HepG2 (cell line): ENCODE data around the gene GPR162. TPM values are rescaled to one million over a fixed set of nuclear protein-coding genes. Genes with fewer than 3 reads are reported as not detected.

Experiments used
- BRCA1 ChIP-seq: sonication (generic); formaldehyde crosslinking; IDR thresholded peaks from 2 replicates; pipeline ENCODE4 v1.4.0; 2020; ENCODE audit warnings: missing genetic modification reagents
- FOXC1 ChIP-seq: sonication (generic); formaldehyde crosslinking; IDR thresholded peaks from 2 replicates; pipeline ENCODE4 v1.8.0; 2022; ENCODE audit warnings: mild to moderate bottlenecking, missing genetic modification reagents, borderline replicate concordance
- GPN1 ChIP-seq: sonication (generic); formaldehyde crosslinking; IDR thresholded peaks from 2 replicates; pipeline ENCODE4 v1.5.1; 2020; ENCODE audit warnings: missing genetic modification reagents, borderline replicate concordance
- HDAC1 ChIP-seq: sonication (generic); formaldehyde crosslinking; IDR thresholded peaks from 2 replicates; pipeline ENCODE4 v1.5.1; 2020; ENCODE audit warnings: mild to moderate bottlenecking, missing genetic modification reagents
- MEF2D ChIP-seq: sonication (generic); formaldehyde crosslinking; IDR thresholded peaks from 2 replicates; pipeline ENCODE4 v1.5.1; 2020; ENCODE audit warnings: mild to moderate bottlenecking, missing genetic modification reagents
- MTF2 ChIP-seq: sonication (generic); formaldehyde crosslinking; IDR thresholded peaks from 2 replicates; pipeline ENCODE4 v1.5.0; 2020; ENCODE audit warnings: missing genetic modification reagents, borderline replicate concordance
- NCOA2 ChIP-seq: sonication (generic); formaldehyde crosslinking; IDR thresholded peaks from 2 replicates; pipeline ENCODE4 v1.8.0; 2022; ENCODE audit warnings: inconsistent platforms
- NFYB ChIP-seq: sonication (generic); formaldehyde crosslinking; IDR thresholded peaks from 2 replicates; pipeline ENCODE4 v1.4.0; 2020; ENCODE audit warnings: missing genetic modification reagents
- PAF1 ChIP-seq: IDR thresholded peaks from 2 replicates; pipeline ENCODE4 v1.6.1; 2016; ENCODE audit warnings: missing genetic modification reagents, missing compliant biosample characterization
- RAD21 ChIP-seq: fragments of 450-650 bp; formaldehyde crosslinking; IDR thresholded peaks from 2 replicates; pipeline ENCODE4 v1.5.0; 2020; ENCODE audit warnings: mild to moderate bottlenecking
- RBM22 ChIP-seq: fragments of 200-400 bp; formaldehyde crosslinking; optimal IDR thresholded peaks from 2 replicates; pipeline ENCODE3; 2017; ENCODE audit warnings: mild to moderate bottlenecking, low read length, moderate library complexity
- SETDB1 ChIP-seq: sonication (generic); formaldehyde crosslinking; IDR thresholded peaks from 2 replicates; pipeline ENCODE4 v1.5.1; 2020; ENCODE audit warnings: missing genetic modification reagents, mild to moderate bottlenecking, borderline replicate concordance
- U2AF1 ChIP-seq: fragments of 200-400 bp; formaldehyde crosslinking; optimal IDR thresholded peaks from 2 replicates; pipeline ENCODE3; 2017; ENCODE audit warnings: mild to moderate bottlenecking, low read depth, low read length
- ZNF138 ChIP-seq: sonication (generic); formaldehyde crosslinking; IDR thresholded peaks from 2 replicates; pipeline ENCODE4 v1.5.0; 2020; ENCODE audit warnings: mild to moderate bottlenecking, low read depth, missing genetic modification reagents
- ZNF337 ChIP-seq: sonication (generic); formaldehyde crosslinking; IDR thresholded peaks from 2 replicates; pipeline ENCODE4 v1.5.1; 2020; ENCODE audit warnings: missing genetic modification reagents, low read depth, mild to moderate bottlenecking, borderline replicate concordance
- ZNF589 ChIP-seq: sonication (generic); formaldehyde crosslinking; conservative IDR thresholded peaks from 2 replicates; pipeline ENCODE4 v1.8.0; 2022; ENCODE audit warnings: mild to moderate bottlenecking, moderate library complexity, missing genetic modification reagents
- ZSCAN31 ChIP-seq: sonication (generic); formaldehyde crosslinking; IDR thresholded peaks from 2 replicates; pipeline ENCODE4 v1.5.0; 2020; ENCODE audit warnings: low read depth, mild to moderate bottlenecking, missing genetic modification reagents
- polyA plus RNA-seq, 8 experiments: library from polyadenylated mRNA; depleted of rRNA in 3 of 8; stranded (reverse) in 7 of 8; unstranded in 1 of 8; fragments of >200 nt; fragmentation: Illumina TruSeq in 4 of 8; extraction: Trizol in 4 of 8; gene quantifications; 2 replicates each; pipeline versions ENCODE4 v1.2.1 to v1.2.3, GENCODE V29; 2011 to 2016; ENCODE audit warnings: low read depth in 4 of 8, missing spikeins in 1 of 8, mixed read lengths in 1 of 8; ENCODE audit not compliant: insufficient read depth in 1 of 8
- total RNA-seq, 5 experiments: library from RNA; depleted of rRNA; stranded (reverse); fragments of >200 nt; fragmentation: Illumina TruSeq; extraction: Trizol; gene quantifications; 2 replicates each; pipeline ENCODE4 v1.2.3, GENCODE V29; 2016; ENCODE audit warnings: low read depth in 1 of 5
- TF ChIP-seq, protein P1 (sequence below): sonication (generic); formaldehyde crosslinking; IDR thresholded peaks from 2 replicates; pipeline ENCODE4 v1.5.1; 2020; ENCODE audit warnings: missing genetic modification reagents, mild to moderate bottlenecking, borderline replicate concordance
- TF ChIP-seq, protein P2 (sequence below): sonication (generic); formaldehyde crosslinking; conservative IDR thresholded peaks from 2 replicates; pipeline ENCODE4 v1.4.0; 2020; ENCODE audit warnings: missing genetic modification reagents
- TF ChIP-seq, protein P3 (sequence below), 2 experiments: sonication (generic) in 1 of 2; formaldehyde crosslinking in 1 of 2; IDR thresholded peaks; 2 replicates each; pipeline versions ENCODE4 v1.6.1 to v1.9.0; 2014 to 2022; ENCODE audit warnings: antibody characterized with exemption in 1 of 2, borderline replicate concordance in 1 of 2, inconsistent platforms in 1 of 2, low read depth in 1 of 2, missing genetic modification reagents in 1 of 2

Gene GPR162
- total and polyA plus RNA-seq, 2 of the 13 experiments (the other 11 are each of a cell fraction or from before 2014, with no cell fraction given): 0.08 TPM; not detected in 1

DNA sequence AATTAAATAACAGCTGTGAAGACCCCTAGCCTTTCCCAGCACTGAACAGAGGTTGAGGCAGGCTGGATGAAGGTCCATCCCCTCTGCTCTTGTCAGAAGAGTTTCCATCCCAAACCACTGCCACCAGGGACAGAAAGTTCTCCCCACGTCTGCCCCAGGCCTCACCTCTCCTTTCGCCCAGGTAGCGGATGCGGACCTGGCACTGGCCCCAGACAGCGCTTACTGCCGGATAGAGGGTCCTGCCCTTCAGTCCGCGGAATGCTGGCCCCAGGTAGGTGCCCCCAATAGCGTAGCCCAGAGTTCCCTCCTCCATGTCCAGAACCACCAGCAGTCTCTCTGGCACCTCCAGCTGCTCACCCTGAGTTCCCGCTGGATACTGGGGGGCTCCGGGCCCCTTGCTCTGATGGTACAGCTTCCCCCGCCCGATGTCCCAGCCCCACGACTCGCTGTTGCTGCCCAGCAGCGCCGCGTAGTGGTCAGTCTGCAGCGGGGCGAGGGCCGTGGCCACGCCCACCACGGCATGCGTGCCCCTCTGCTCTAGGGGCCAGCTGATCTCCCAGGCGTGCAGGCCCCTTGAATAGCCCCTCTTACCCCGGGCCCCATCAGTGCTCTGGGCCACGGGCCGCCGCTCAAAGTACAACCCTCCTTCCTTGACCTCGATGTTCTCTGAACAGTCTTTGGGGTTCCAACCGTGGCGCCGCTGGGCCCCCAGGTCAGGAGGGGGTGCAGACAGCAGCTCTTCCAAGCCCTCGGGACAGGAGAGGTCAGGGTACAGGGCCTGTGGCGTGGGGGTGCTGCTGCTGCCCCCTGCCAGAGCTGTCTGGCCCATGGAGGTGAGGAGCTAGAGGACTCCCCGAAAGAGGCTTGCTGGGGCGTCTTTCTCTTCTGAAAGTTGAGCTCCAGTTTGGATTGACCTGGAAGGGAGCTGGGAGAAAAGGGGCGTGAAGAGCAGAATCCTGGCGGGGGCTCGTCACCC is 50.7 kb downstream of the GPR162 start (continued):
- TF ChIP-seq FOXC1 (peak; percentile 42; the same call in 1 of the 2 replicates), ZNF589 (0 out of 2 replicates have a peak, but pooled peaks have one; percentile 64), U2AF1 (peak; percentile 70), MTF2 (CRISPR knock-in tag) (no peak), ZSCAN31 (CRISPR knock-in tag) (peak; percentile 85), NFYB (peak; percentile 30; the same call in 1 of the 2 replicates), RAD21 (peak; percentile 75), NCOA2 (CRISPR knock-in tag) (peak; percentile 60), GPN1 (no peak), ZNF138 (CRISPR knock-in tag) (no peak; the same call in 1 of the 2 replicates), ZNF337 (0 out of 2 replicates have a peak, but pooled peaks have one; percentile 3), BRCA1 (CRISPR knock-in tag) (peak; percentile 55), MEF2D (CRISPR knock-in tag) (peak; percentile 50; the same call in 1 of the 2 replicates), HDAC1 (CRISPR knock-in tag) (peak; percentile 70), PAF1 (CRISPR knock-in tag) (peak; percentile 48; the same call in 1 of the 2 replicates), RBM22 (no peak), SETDB1 (no peak)
- TF ChIP-seq, protein P1, sequence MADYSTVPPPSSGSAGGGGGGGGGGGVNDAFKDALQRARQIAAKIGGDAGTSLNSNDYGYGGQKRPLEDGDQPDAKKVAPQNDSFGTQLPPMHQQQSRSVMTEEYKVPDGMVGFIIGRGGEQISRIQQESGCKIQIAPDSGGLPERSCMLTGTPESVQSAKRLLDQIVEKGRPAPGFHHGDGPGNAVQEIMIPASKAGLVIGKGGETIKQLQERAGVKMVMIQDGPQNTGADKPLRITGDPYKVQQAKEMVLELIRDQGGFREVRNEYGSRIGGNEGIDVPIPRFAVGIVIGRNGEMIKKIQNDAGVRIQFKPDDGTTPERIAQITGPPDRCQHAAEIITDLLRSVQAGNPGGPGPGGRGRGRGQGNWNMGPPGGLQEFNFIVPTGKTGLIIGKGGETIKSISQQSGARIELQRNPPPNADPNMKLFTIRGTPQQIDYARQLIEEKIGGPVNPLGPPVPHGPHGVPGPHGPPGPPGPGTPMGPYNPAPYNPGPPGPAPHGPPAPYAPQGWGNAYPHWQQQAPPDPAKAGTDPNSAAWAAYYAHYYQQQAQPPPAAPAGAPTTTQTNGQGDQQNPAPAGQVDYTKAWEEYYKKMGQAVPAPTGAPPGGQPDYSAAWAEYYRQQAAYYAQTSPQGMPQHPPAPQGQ (CRISPR knock-in tag): no peak
- TF ChIP-seq, protein P2, sequence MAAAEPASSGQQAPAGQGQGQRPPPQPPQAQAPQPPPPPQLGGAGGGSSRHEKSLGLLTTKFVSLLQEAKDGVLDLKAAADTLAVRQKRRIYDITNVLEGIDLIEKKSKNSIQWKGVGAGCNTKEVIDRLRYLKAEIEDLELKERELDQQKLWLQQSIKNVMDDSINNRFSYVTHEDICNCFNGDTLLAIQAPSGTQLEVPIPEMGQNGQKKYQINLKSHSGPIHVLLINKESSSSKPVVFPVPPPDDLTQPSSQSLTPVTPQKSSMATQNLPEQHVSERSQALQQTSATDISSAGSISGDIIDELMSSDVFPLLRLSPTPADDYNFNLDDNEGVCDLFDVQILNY (CRISPR knock-in tag): peak; percentile 36; the same call in 1 of the 2 replicates
- TF ChIP-seq, protein P3, sequence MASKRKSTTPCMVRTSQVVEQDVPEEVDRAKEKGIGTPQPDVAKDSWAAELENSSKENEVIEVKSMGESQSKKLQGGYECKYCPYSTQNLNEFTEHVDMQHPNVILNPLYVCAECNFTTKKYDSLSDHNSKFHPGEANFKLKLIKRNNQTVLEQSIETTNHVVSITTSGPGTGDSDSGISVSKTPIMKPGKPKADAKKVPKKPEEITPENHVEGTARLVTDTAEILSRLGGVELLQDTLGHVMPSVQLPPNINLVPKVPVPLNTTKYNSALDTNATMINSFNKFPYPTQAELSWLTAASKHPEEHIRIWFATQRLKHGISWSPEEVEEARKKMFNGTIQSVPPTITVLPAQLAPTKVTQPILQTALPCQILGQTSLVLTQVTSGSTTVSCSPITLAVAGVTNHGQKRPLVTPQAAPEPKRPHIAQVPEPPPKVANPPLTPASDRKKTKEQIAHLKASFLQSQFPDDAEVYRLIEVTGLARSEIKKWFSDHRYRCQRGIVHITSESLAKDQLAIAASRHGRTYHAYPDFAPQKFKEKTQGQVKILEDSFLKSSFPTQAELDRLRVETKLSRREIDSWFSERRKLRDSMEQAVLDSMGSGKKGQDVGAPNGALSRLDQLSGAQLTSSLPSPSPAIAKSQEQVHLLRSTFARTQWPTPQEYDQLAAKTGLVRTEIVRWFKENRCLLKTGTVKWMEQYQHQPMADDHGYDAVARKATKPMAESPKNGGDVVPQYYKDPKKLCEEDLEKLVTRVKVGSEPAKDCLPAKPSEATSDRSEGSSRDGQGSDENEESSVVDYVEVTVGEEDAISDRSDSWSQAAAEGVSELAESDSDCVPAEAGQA (IDR thresholded peaks at IDR 0.05; ENCODE audit: low read depth): no peak
- TF ChIP-seq, protein P3 (CRISPR knock-in tag; IDR thresholded peaks at IDR 0.05; ENCODE audit: borderline replicate concordance): no peak
